HG03571 (cell line): Measurements from ENCODE around the gene SLC39A11.
"Not testable (repeated sequence)": the region's sequence is repeated elsewhere in the genome, so short reads cannot be mapped to it uniquely, and the experiment has no call there.

Source experiments
- ATAC-seq: cut with Tn5 transposase; IDR thresholded peaks from one replicate; pipeline ENCODE4 v1.9.1; 2021; ENCODE audit not compliant: unreplicated experiment

SLC39A11 gene

GRCh38 chr17:72726936-72727335 is 365.6 kb downstream of the SLC39A11 start:
- peak; percentile 87 for ATAC-seq

GRCh38 chr17:72725433-72726068 is 366.9 kb downstream of the SLC39A11 start:
- no peak for ATAC-seq

GRCh38 chr17:72724267-72724666 is 368.2 kb downstream of the SLC39A11 start:
- ATAC-seq: no peak

- no peak for ATAC-seq
Measured at GRCh38 chr17:72723711-72724110, 368.8 kb downstream of the SLC39A11 start.

GRCh38 chr17:72720494-72720825 is 372.0 kb downstream of the SLC39A11 start:
- no peak for ATAC-seq

- no peak for ATAC-seq
Measured at GRCh38 chr17:72719578-72720493, 372.7 kb downstream of the SLC39A11 start.

GRCh38 chr17:72719206-72719577 is 373.3 kb downstream of the SLC39A11 start:
- no peak for ATAC-seq

- ATAC-seq: no peak
Measured at GRCh38 chr17:72717676-72718075, 374.8 kb downstream of the SLC39A11 start.

- no peak for ATAC-seq
Measured at GRCh38 chr17:72717276-72717675, 375.2 kb downstream of the SLC39A11 start.

- no peak for ATAC-seq
Measured at GRCh38 chr17:72715906-72716572, 376.4 kb downstream of the SLC39A11 start.

- no peak for ATAC-seq
Measured at GRCh38 chr17:72714357-72714966, 378.0 kb downstream of the SLC39A11 start.

GRCh38 chr17:72713701-72714100 is 378.8 kb downstream of the SLC39A11 start:
- ATAC-seq: no peak

GRCh38 chr17:72711521-72712310 is 380.8 kb downstream of the SLC39A11 start:
- no peak for ATAC-seq

- no peak for ATAC-seq
Measured at GRCh38 chr17:72710834-72711233, 381.7 kb downstream of the SLC39A11 start.

GRCh38 chr17:72710202-72710601 is 382.3 kb downstream of the SLC39A11 start:
- no peak for ATAC-seq

- ATAC-seq: not testable (repeated sequence)
Measured at GRCh38 chr17:72708682-72709081, 383.8 kb downstream of the SLC39A11 start.

- ATAC-seq: no peak
Measured at GRCh38 chr17:72707881-72708280, 384.6 kb downstream of the SLC39A11 start.

GRCh38 chr17:72706396-72706981 is 386.0 kb downstream of the SLC39A11 start:
- no peak for ATAC-seq

- no peak for ATAC-seq
Measured at GRCh38 chr17:72705905-72706395, 386.5 kb downstream of the SLC39A11 start.

GRCh38 chr17:72702998-72703397 is 389.5 kb downstream of the SLC39A11 start:
- ATAC-seq: no peak
